K562 (cell line): Measurements from ENCODE around the gene ATP6V1G2. TPM values are rescaled to one million over a fixed set of nuclear protein-coding genes. Genes with fewer than 3 reads are reported as not detected.
A peak's percentile ranks its signal among the peaks of the same experiment; 100 is the strongest.

Experiments used
- ATAC-seq: fragments of 200-7000 bp; cut with Tn5 transposase; 3 replicates; pipeline ENCODE4 v1.9.1; 2020; ENCODE audit warnings: moderate library complexity
- BruUV-seq: library from RNA; stranded (reverse); fragments of 400-500 nt; replicated peaks from 2 replicates; lab custom pipeline; 2021; lab: Mats Ljungman, UMichigan
- CTCF ChIA-PET: fragments of 300-600 bp; formaldehyde crosslinking; extraction: SDS; loops from one replicate; lab custom pipeline; 2021; ENCODE audit warnings: low intra/inter-chr PET ratio; lab: Yijun Ruan, JAX
- POLR2A ChIA-PET: fragments of 300-600, 350-650 bp; sonication (Branson Sonifier 250); formaldehyde crosslinking; extraction: SDS; loops from one replicate; lab custom pipeline; 2021; ENCODE audit warnings: antibody characterized with exemption, inconsistent platforms; lab: Yijun Ruan, JAX
- DNase-seq, 4 experiments: peaks; one replicate each; pipeline versions ENCODE4 v3.0.0 to v3.0.0-alpha.2; 2011 to 2018; ENCODE audit warnings: low spot score in 3 of 4, mixed read lengths in 3 of 4; ENCODE audit errors: extremely low read depth in 1 of 4
- FAIRE-seq: peaks from 2 replicates; lab custom pipeline; 2011; peaks lifted over from hg19 to GRCh38; lab: Jason Lieb, UNC
- H2AFZ ChIP-seq: 2 replicates; pipeline ENCODE4 v1.6.0; 2011; ENCODE audit warnings: low read depth, low read length, control low read depth, inconsistent platforms
- H3K27ac ChIP-seq: fragments of 200-600 bp; 3 replicates; pipeline ENCODE4 v1.8.0; 2011; ENCODE audit warnings: low read depth, mild to moderate bottlenecking, control low read depth, inconsistent platforms, low read length, moderate library complexity, mixed read lengths; ENCODE audit errors: extremely low read depth
- H3K27me3 ChIP-seq, 2 experiments: fragments of 300-600 bp in 1 of 2; 2 replicates in 1 of 2; 3 replicates in 1 of 2; pipeline versions ENCODE4 v1.6.0 to v1.8.0; 2011; ENCODE audit warnings: inconsistent platforms in 2 of 2, low read length in 2 of 2, mild to moderate bottlenecking in 1 of 2, mixed read lengths in 1 of 2, moderate library complexity in 1 of 2; ENCODE audit not compliant: control insufficient read depth in 2 of 2, insufficient read depth in 2 of 2
- H3K36me3 ChIP-seq: fragments of 300-600 bp; 3 replicates; pipeline ENCODE4 v1.8.0; 2011; ENCODE audit warnings: mild to moderate bottlenecking, low read length, inconsistent platforms; ENCODE audit not compliant: control insufficient read depth, insufficient read depth
- H3K4me1 ChIP-seq, 2 experiments: fragments of 200-600 bp in 1 of 2; replicated peaks in 1 of 2; 2 replicates in 1 of 2; 3 replicates in 1 of 2; pipeline versions ENCODE4 v1.5.1 to v1.8.0; 2011; ENCODE audit warnings: inconsistent platforms in 2 of 2, low read length in 2 of 2, mild to moderate bottlenecking in 1 of 2, mixed read lengths in 1 of 2, moderate library complexity in 1 of 2; ENCODE audit not compliant: control insufficient read depth in 2 of 2, insufficient read depth in 2 of 2
- H3K4me2 ChIP-seq: 2 replicates; pipeline ENCODE4 v1.6.1; 2011; ENCODE audit warnings: low read length, control low read depth, inconsistent platforms, mixed read lengths; ENCODE audit not compliant: insufficient read depth
- H3K4me3 ChIP-seq: fragments of 200-600 bp; sonication (generic), shearing (Covaris generic); 2 replicates; pipeline ENCODE4 v1.5.1; 2016; ENCODE audit warnings: control low read depth, inconsistent platforms
- H3K79me2 ChIP-seq: fragments of 200-600 bp; 3 replicates; pipeline ENCODE4 v1.8.0; 2011; ENCODE audit warnings: low read length, inconsistent platforms; ENCODE audit not compliant: control insufficient read depth, insufficient read depth
- H3K9ac ChIP-seq, 2 experiments: 2 replicates each; pipeline versions ENCODE4 v1.6.0 to v1.6.1; 2011; ENCODE audit warnings: low read depth in 2 of 2, low read length in 2 of 2, control low read depth in 1 of 2, inconsistent platforms in 1 of 2, mild to moderate bottlenecking in 1 of 2, mixed read lengths in 1 of 2; ENCODE audit not compliant: insufficient read depth in 1 of 2
- H3K9me1 ChIP-seq: one replicate; pipeline ENCODE4 v1.6.0; 2011; ENCODE audit warnings: inconsistent platforms, mild to moderate bottlenecking, low read length, moderate library complexity; ENCODE audit not compliant: control insufficient read depth, insufficient read depth
- H3K9me3 ChIP-seq: replicated peaks from 2 replicates; pipeline ENCODE4 v1.5.1; 2011; ENCODE audit warnings: low read depth, low read length, inconsistent platforms; ENCODE audit not compliant: control insufficient read depth, insufficient read depth
- H4K20me1 ChIP-seq: replicated peaks from 2 replicates; pipeline ENCODE4 v1.6.1; 2011; ENCODE audit warnings: low read length, inconsistent platforms, mixed read lengths; ENCODE audit not compliant: control insufficient read depth, insufficient read depth
- CREB3 ChIP-seq: fragments of 450-650 bp; conservative IDR thresholded peaks from 2 replicates; pipeline ENCODE4 v1.6.1; 2016; ENCODE audit warnings: missing genetic modification characterization, low read depth, mild to moderate bottlenecking, missing compliant biosample characterization, moderate library complexity
- JUN ChIP-seq, 2 experiments: sonication (generic) in 1 of 2; formaldehyde crosslinking in 1 of 2; IDR thresholded peaks; 2 replicates each; pipeline versions ENCODE4 v1.6.1 to v1.8.0; 2012 to 2022; ENCODE audit warnings: borderline replicate concordance in 2 of 2, mild to moderate bottlenecking in 2 of 2, improper control_type of control experiment in 1 of 2, low read depth in 1 of 2, low read length in 1 of 2, missing genetic modification reagents in 1 of 2
- KAT8 ChIP-seq: fragments of 450-650 bp; IDR thresholded peaks from 2 replicates; pipeline ENCODE4 v1.6.1; 2016; ENCODE audit warnings: low read depth, mild to moderate bottlenecking
- SMARCA5 ChIP-seq: fragments of 450-650 bp; IDR thresholded peaks from 2 replicates; pipeline ENCODE4 v1.6.1; 2016
- TEAD1 ChIP-seq, 2 experiments: fragments of 450-650 bp in 1 of 2; sonication (generic) in 1 of 2; formaldehyde crosslinking; IDR thresholded peaks; 2 replicates each; pipeline versions ENCODE4 v1.4.0 to v1.8.0; 2020 to 2022; ENCODE audit warnings: mild to moderate bottlenecking in 2 of 2, missing genetic modification reagents in 1 of 2
- YY1 ChIP-seq, 3 experiments: IDR thresholded peaks; 2 replicates each; pipeline ENCODE4 v1.6.1; 2011; ENCODE audit warnings: low read length in 2 of 3, mild to moderate bottlenecking in 2 of 3, moderate library complexity in 2 of 3, borderline replicate concordance in 1 of 3, control low read depth in 1 of 3, low read depth in 1 of 3; ENCODE audit not compliant: insufficient read depth in 3 of 3, insufficient replicate concordance in 2 of 3, control insufficient read depth in 1 of 3, insufficient read length in 1 of 3; ENCODE audit errors: extremely low read depth in 1 of 3
- ZNF263 ChIP-seq: sonication (generic); formaldehyde crosslinking; IDR thresholded peaks from 2 replicates; pipeline ENCODE4 v1.8.0; 2022; ENCODE audit warnings: mild to moderate bottlenecking, missing genetic modification reagents, borderline replicate concordance
- ZNF316 ChIP-seq: fragments of 450-650 bp; IDR thresholded peaks from 2 replicates; pipeline ENCODE4 v1.6.1; 2016
- ZNF449 ChIP-seq: fragments of 250-450 bp; sonication (Bioruptor Pico); IDR thresholded peaks from 2 replicates; pipeline ENCODE4 v1.8.0; 2022; ENCODE audit warnings: moderate library complexity, mild to moderate bottlenecking, inconsistent platforms
- ZNF511 ChIP-seq: sonication (generic); formaldehyde crosslinking; IDR thresholded peaks from 2 replicates; pipeline ENCODE4 v1.8.0; 2022; ENCODE audit warnings: mild to moderate bottlenecking, missing genetic modification reagents
- ZNF639 ChIP-seq, 2 experiments: fragments of 200-800 bp in 1 of 2; sonication (Bioruptor generic) in 1 of 2; sonication (generic) in 1 of 2; formaldehyde crosslinking in 1 of 2; IDR thresholded peaks in 1 of 2; conservative IDR thresholded peaks in 1 of 2; 2 replicates each; pipeline versions ENCODE4 v1.5.0 to v1.6.1; 2016 to 2020; ENCODE audit warnings: missing compliant biosample characterization in 1 of 2, missing genetic modification characterization in 1 of 2, missing genetic modification reagents in 1 of 2
- WGBS: fragments of 100-300 bp; shearing (Covaris generic); methylation state at CpG from one replicate; pipeline ENCODE4 v1.1.6; 2016; ENCODE audit warnings: low coverage, mixed read lengths; ENCODE audit not compliant: insufficient coverage; ENCODE audit errors: missing lambda C conversion rate; 5-methylcytosine and 5-hydroxymethylcytosine counted together
- in situ Hi-C: fragments of 300-500 bp; cut with MboI; formaldehyde crosslinking; loops from 4 replicates; pipeline ENCODE4 v1.15.0; 2018; ENCODE audit warnings: inconsistent platforms, mixed read lengths
- intact Hi-C: fragments of 100-400 bp; cut with micrococcal nuclease; formaldehyde crosslinking; loops from 2 replicates; pipeline ENCODE4 v1.14.2; 2022
- polyA plus RNA-seq, 8 experiments: library from polyadenylated mRNA; depleted of rRNA in 4 of 8; stranded (reverse) in 5 of 8; unstranded in 3 of 8; fragments of >200 nt; fragmentation: Nextera tagmentation in 2 of 8; fragmentation: Illumina TruSeq in 1 of 8; extraction: Ambion mirVana in 2 of 8; extraction: Trizol in 1 of 8; gene quantifications; 2 replicates each; pipeline versions ENCODE4 v1.2.1 to v1.2.3, GENCODE V29; 2011 to 2014; ENCODE audit warnings: inconsistent platforms in 1 of 8, missing spikeins in 1 of 8
- total RNA-seq, 7 experiments: library from RNA; depleted of rRNA in 6 of 7; stranded (reverse); fragments of >200 nt in 6 of 7; fragmentation: Illumina TruSeq in 2 of 7; extraction: Trizol in 2 of 7; gene quantifications; 2 replicates each; pipeline versions ENCODE4 v1.2.1 to v1.2.3, GENCODE V29; 2011 to 2021; ENCODE audit warnings: low replicate concordance in 1 of 7

Gene ATP6V1G2
- total and polyA plus RNA-seq, 9 of the 15 experiments (the other 6 are each of a cell fraction or from before 2014, with no cell fraction given) = 0.14 to 1.5 (median 0.33) TPM

- H3K4me3 ChIP-seq = no peak overlapping the region
- in situ Hi-C loops = loop anchor here (25.0 kb wide), 1 partner anchor 1436 kb away; the partner anchor contains the start of genes BRD2 and HLA-DMA
- TF ChIP-seq ZNF449 (CRISPR knock-in tag) (no peak), SMARCA5 (0 out of 2 replicates have a peak, but pooled peaks have one; percentile 19), YY1 (IDR thresholded peaks at IDR 0.05; ENCODE audit: borderline replicate concordance in 1 of 3, control insufficient read depth in 1 of 3, extremely low read depth in 1 of 3, insufficient read depth in 3 of 3, insufficient read length in 1 of 3, insufficient replicate concordance in 2 of 3, low read depth in 1 of 3, low read length in 2 of 3) (peak in 1 of 3 experiments; percentile 61), CREB3 (peak; percentile 69), KAT8 (no peak), ZNF263 (CRISPR knock-in tag) (peak; percentile 11; the same call in 1 of the 2 replicates), ZNF511 (CRISPR knock-in tag) (peak; percentile 47; the same call in 1 of the 2 replicates), JUN (IDR thresholded peaks at IDR 0.05; ENCODE audit: borderline replicate concordance, low read depth, low read length) (no peak), JUN (CRISPR knock-in tag; IDR thresholded peaks at IDR 0.05; ENCODE audit: borderline replicate concordance) (peak; percentile 77; the same call in 1 of the 2 replicates), ZNF639 (CRISPR knock-in tag; conservative IDR thresholded peaks at IDR 0.05 in 1 of 2, IDR thresholded peaks at IDR 0.05 in 1 of 2) (peak in 1 of 2 experiments; percentile 35; a peak in 1 of 4 replicates), ZNF316 (no peak), TEAD1 (CRISPR knock-in tag; IDR thresholded peaks at IDR 0.05) (peak in 1 of 2 experiments; percentile 64; a peak in 1 of 4 replicates)
These were observed 20.3 kb downstream of the ATP6V1G2 start for GRCh38 chr6:31525932-31526591.

More at GRCh38 chr6:31525932-31526591, 20.3 kb downstream of the ATP6V1G2 start:
- peak; percentile 38 for ATAC-seq
- Histone ChIP-seq H4K20me1 (0 out of 2 replicates have a peak, but pooled peaks cover 6% of the 10 kb centered on the region), H3K9me1 (no peaks in the 10 kb centered on the region), H2AFZ (peak overlapping the region; percentile 75), H3K9me3 (no peaks in the 10 kb centered on the region), H3K9ac (peak overlapping the region; percentile 26 to 82; a peak in 1 of 4 replicates), H3K79me2 (no peaks in the 10 kb centered on the region), H3K27me3 (no peaks in the 10 kb centered on the region), H3K4me1 (peaks cover 10 to 20% of the 10 kb centered on the region in 2 experiments), H3K4me2 (peak overlapping the region; percentile 50), H3K36me3 (peaks cover 16% of the 10 kb centered on the region; the same call in 2 of the 3 replicates), H3K27ac (peak overlapping the region; percentile 66; the same call in 2 of the 3 replicates)
- no TSS peak for BruUV-seq
- WGBS = 12% methylated on average over 4 of the region's 4 CpGs
- DNase-seq = peak in 3 of 4 experiments; percentile 45 to 62 (median 56)
- ChIA-PET POLR2A (interaction anchor here (0.5 to 4.9 kb wide), 8 partner anchors 9 to 434 kb away, joined by 3 to 27 read pairs (median 3); partner anchors contain the start of genes DDX39B, MICA, MICB and TNF), CTCF (no interaction called here)
- intact Hi-C loops = loop anchor here (5.0 kb wide), 1 partner anchor 34 kb away; no protein-coding TSS in a partner anchor
- peak; percentile 82 for FAIRE-seq
